ENCODE measurements around the gene CDC73. TPM values are rescaled to one million over a fixed set of nuclear protein-coding genes. Genes with fewer than 3 reads are reported as not detected.

Gene CDC73
- total and polyA plus RNA-seq, 7 donors = 5.3 to 30.1 (median 24.9) TPM

DNA sequence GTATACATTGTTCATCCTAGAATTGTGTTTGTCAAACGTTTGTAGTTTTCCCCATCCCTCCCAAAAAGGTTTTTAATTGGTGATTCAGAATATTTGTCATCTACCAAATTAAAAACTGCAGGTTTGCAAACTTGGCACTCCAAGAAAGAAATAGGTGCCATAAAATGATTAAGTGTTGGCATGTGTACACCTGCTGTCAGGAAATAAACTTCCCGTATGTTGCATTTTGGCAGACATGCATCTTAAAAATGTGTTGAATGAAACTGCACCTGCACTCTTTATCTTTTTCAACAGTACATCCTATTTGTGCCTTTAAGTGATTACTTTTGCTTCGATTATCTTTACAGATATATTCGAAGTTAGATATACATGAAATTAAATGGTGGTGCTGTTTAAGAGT lies 57.3 kb downstream of the CDC73 start:
- TF ChIP-seq, protein P1, sequence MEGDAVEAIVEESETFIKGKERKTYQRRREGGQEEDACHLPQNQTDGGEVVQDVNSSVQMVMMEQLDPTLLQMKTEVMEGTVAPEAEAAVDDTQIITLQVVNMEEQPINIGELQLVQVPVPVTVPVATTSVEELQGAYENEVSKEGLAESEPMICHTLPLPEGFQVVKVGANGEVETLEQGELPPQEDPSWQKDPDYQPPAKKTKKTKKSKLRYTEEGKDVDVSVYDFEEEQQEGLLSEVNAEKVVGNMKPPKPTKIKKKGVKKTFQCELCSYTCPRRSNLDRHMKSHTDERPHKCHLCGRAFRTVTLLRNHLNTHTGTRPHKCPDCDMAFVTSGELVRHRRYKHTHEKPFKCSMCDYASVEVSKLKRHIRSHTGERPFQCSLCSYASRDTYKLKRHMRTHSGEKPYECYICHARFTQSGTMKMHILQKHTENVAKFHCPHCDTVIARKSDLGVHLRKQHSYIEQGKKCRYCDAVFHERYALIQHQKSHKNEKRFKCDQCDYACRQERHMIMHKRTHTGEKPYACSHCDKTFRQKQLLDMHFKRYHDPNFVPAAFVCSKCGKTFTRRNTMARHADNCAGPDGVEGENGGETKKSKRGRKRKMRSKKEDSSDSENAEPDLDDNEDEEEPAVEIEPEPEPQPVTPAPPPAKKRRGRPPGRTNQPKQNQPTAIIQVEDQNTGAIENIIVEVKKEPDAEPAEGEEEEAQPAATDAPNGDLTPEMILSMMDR (IDR thresholded peaks at IDR 0.05) = no peak
- Histone ChIP-seq H3K36me3 (ENCODE audit: insufficient read depth in 1 of 2, low read depth in 1 of 2) (no peaks in the 10 kb centered on the region), H3K27me3 (ENCODE audit: insufficient read depth in 3 of 3, low read length in 2 of 3) (no peaks in the 10 kb centered on the region), H3K4me1 (peaks cover 21% of the 10 kb centered on the region), H3K9me3 (no peaks in the 10 kb centered on the region), H3K4me3 (no peak overlapping the region), H3K27ac (no peak overlapping the region)
- 55 to 61% (median 55%) methylated on average over 4 of the region's 4 CpGs for WGBS, 3 donors
- DNase-seq (no peak), ATAC-seq (no peak)
- intact Hi-C loops (cut with DNase I) = no loop called here

DNA sequence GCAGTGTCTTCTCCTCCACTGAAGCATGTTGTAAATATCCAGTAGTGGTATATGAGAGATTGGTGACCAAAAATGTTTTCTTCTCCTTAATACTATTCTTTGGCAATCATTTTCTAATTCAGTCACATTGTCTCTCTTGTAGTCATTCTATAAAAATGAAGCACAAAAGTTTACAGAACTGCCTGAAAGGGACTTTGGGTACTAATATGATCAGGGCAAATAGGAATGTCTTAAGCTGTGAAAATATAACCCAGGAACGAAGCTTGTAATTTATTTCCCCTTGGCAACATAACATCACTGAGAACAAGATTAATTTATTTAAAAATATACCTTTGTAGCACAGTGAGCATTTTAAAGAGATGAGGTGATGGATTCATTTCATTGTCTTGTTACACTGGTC lies 59.7 kb downstream of the CDC73 start:
- Histone ChIP-seq H3K4me1 (peaks cover 34% of the 10 kb centered on the region), H3K4me3 (no peak overlapping the region), H3K36me3 (ENCODE audit: insufficient read depth in 1 of 2, low read depth in 1 of 2) (no peaks in the 10 kb centered on the region), H3K9me3 (no peaks in the 10 kb centered on the region), H3K27ac (no peak overlapping the region), H3K27me3 (ENCODE audit: insufficient read depth in 3 of 3, low read length in 2 of 3) (no peaks in the 10 kb centered on the region)
- DNase-seq (no peak), ATAC-seq (no peak)
- TF ChIP-seq, protein P1 (IDR thresholded peaks at IDR 0.05) = no peak
- 22 to 49% (median 32%) methylated on average over 1 of the region's 1 CpG for WGBS, 3 donors
- intact Hi-C loops (cut with DNase I) = no loop called here

DNA sequence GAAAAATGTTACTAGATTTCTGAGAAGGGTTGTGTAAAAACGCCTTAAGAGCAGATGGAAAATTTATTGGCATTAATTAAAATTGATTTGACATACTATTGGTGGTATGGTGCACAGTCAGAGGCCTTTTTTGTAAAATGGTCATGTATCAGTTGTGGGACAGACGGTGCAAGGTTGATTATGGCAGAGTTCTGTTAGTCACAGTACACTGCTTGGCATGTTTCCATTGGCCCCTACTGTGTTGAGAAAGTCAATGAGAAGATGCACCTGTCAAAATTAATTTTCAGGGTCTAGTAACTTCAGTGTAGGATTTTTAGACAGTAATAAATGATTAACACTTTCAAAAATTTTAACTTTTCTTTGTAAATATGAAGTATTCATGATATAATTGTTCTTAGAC lies 60.2 kb downstream of the CDC73 start:
- WGBS, 3 donors = 25 to 34% (median 29%) methylated on average over 2 of the region's 2 CpGs
- Histone ChIP-seq H3K27me3 (ENCODE audit: insufficient read depth in 3 of 3, low read length in 2 of 3) (no peaks in the 10 kb centered on the region), H3K27ac (no peak overlapping the region), H3K4me3 (no peak overlapping the region), H3K4me1 (peaks cover 38% of the 10 kb centered on the region), H3K36me3 (ENCODE audit: insufficient read depth in 1 of 2, low read depth in 1 of 2) (no peaks in the 10 kb centered on the region), H3K9me3 (no peaks in the 10 kb centered on the region)
- DNase-seq (no peak), ATAC-seq (peak in 3 of 4 donors; percentile 32 to 73 (median 65))
- intact Hi-C loops (cut with DNase I) = no loop called here
- TF ChIP-seq, protein P1 (IDR thresholded peaks at IDR 0.05) = no peak

DNA sequence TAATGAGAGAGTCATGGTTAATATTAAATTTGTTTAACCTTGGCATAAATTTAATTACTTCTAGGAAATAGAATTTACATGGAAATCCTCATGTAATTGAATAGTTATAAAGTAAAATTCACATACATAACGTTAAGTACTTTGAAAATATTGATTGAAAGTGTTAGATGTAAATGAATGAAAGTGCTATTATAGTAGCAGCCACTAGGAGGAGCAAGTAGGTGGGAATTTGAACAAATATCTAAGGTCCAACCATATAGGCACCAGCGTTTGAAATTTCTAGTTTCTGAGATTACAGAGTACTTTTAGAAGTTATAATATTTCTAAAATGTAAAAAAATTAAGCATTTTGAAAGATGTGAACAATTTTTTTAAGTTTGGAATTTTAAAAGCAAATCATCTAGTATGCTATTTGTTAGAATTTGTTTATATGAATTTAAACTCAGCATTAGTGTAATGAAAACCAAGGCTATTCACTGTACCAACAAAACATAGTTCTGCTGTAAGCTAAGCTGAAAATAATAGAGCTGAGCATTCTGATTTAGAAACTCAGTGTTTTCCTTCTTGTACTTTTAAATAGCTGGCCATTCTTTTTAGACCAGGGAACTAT lies 61.3 kb downstream of the CDC73 start:
- 0 to 1% (median 1%) methylated on average over 2 of the region's 2 CpGs for WGBS, 3 donors
- peaks cover 42% of the 10 kb centered on the region for H3K4me1 ChIP-seq

More for the DNA sequence above, 61.3 kb downstream of the CDC73 start:
- no peak overlapping the region for H3K27ac ChIP-seq
- ATAC-seq (peak in 3 of 4 donors; percentile 48 to 72 (median 64)), DNase-seq (no peak)
- intact Hi-C loops (cut with DNase I) = no loop called here
- TF ChIP-seq, protein P1 (IDR thresholded peaks at IDR 0.05) = peak; percentile 86
- H3K9me3 ChIP-seq = no peaks in the 10 kb centered on the region
- H3K4me3 ChIP-seq = no peak overlapping the region
- no peaks in the 10 kb centered on the region for H3K36me3 ChIP-seq (ENCODE audit: insufficient read depth in 1 of 2, low read depth in 1 of 2)
- no peaks in the 10 kb centered on the region for H3K27me3 ChIP-seq (ENCODE audit: insufficient read depth in 3 of 3, low read length in 2 of 3)

All from psoas muscle (tissue), 8 donors.